ENCODE data around the gene ZNF326.

ZNF326 gene, protein sequence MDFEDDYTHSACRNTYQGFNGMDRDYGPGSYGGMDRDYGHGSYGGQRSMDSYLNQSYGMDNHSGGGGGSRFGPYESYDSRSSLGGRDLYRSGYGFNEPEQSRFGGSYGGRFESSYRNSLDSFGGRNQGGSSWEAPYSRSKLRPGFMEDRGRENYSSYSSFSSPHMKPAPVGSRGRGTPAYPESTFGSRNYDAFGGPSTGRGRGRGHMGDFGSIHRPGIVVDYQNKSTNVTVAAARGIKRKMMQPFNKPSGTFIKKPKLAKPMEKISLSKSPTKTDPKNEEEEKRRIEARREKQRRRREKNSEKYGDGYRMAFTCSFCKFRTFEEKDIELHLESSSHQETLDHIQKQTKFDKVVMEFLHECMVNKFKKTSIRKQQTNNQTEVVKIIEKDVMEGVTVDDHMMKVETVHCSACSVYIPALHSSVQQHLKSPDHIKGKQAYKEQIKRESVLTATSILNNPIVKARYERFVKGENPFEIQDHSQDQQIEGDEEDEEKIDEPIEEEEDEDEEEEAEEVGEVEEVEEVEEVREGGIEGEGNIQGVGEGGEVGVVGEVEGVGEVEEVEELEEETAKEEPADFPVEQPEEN

GRCh38 chr1:89994805-89995597 lies at the start of gene ZNF326:
ZNF326 (plus strand) TSS chr1:89995110; CDS start chr1:89995258, 148 bp downstream.
- DNase-seq: peak; percentile 97 to 98
- TF ChIP-seq GATA1 (IDR thresholded peaks at IDR 0.05; ENCODE audit: low read depth, low read length) (no peak), POLR2A (IDR thresholded peaks at IDR 0.05; ENCODE audit: low read length) (peak; percentile 97)

DNA sequence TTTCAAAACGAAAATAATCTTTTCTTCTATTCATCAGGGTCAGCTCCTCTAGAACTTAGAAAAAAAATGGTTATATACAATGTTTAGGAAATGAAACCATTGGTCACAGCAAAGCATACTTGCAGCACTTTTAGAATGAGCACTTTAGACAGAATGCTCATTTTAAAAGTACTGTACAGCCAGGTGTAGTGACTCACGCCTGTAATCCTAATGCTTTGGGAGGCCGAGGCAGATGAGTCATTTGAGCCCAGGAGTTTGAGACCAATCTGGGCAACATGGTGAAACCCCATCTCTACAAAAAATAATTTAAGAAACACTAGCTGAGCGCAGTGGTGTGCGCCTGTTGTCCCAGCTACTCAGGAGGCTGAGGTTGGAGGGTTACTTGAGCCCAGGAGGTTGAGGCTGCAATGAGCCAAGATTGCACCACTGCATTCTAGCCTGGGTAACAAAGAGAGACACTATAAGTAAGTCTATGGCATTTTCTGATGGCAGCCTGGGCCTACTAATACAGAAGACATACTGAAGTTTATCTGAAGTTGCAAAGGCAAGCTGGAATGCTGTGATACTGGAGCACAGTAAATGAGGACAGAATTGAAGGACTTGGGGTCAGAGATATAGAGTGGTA lies 48.9 kb upstream of the ZNF326 start:
- peak; percentile 35 to 62 for DNase-seq
- no peak for TF ChIP-seq GATA1 (IDR thresholded peaks at IDR 0.05; ENCODE audit: low read depth, low read length)
- TF ChIP-seq POLR2A (IDR thresholded peaks at IDR 0.05; ENCODE audit: low read length): no peak

DNA sequence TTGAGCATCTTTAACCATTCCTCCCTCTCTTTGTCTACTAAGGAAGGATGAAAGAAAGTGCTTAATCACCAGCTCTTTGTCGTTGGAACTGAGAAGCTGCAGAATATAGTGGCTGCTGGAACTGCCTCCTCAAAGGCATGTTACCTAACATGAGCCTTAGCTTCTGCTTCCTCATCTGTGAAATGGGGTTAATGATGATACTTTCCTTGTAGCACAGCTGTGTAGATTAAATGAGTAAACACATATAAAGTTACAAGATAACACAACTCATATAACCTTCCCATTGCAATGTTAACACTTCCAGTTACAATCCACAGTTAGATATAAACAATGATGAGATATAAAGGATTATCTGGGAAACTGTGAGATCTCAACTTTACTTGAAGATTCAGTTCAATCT lies 48.4 kb upstream of the ZNF326 start:
- TF ChIP-seq POLR2A (IDR thresholded peaks at IDR 0.05; ENCODE audit: low read length): no peak
- no peak for TF ChIP-seq GATA1 (IDR thresholded peaks at IDR 0.05; ENCODE audit: low read depth, low read length)
- no peak for DNase-seq

DNA sequence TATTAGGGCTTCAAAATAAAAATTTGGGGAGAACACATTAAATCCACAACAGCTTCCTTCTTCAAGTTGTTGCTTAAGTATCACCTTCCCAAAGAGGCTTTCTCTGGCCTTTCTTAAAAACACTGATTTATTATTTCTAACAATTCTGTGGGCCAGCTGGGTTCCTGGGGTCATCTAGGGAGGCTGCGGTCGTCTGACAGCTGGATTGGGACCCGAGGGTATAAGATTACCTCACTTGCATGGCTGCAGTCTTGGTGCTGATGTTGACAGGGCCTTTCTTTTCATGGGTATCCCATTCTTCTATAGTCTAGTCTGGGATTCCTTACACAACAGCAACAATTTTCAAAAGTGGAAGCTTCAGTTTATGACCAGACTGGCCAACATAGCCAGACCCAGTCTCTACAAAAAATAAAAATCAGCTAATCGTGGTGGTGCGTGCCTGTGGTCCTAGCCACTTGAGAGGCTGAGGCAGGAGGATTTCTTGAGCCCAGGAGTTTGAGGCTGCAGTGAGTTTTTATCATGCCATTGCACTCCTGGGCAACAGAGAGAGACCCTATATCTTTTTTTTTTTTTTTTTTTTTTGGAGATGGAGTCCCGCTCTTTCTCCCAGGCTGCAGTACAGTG lies 46.1 kb upstream of the ZNF326 start:
- DNase-seq: no peak
- TF ChIP-seq POLR2A (IDR thresholded peaks at IDR 0.05; ENCODE audit: low read length) (no peak), GATA1 (IDR thresholded peaks at IDR 0.05; ENCODE audit: low read depth, low read length) (no peak)

- no peak for TF ChIP-seq GATA1 (IDR thresholded peaks at IDR 0.05; ENCODE audit: low read depth, low read length)
- TF ChIP-seq POLR2A (IDR thresholded peaks at IDR 0.05; ENCODE audit: low read length): no peak
- DNase-seq: no peak
Observed at GRCh38 chr1:89949991-89950624, 44.8 kb upstream of the ZNF326 start.

GRCh38 chr1:89950703-89951102 lies 44.2 kb upstream of the ZNF326 start:
- no peak for TF ChIP-seq POLR2A (IDR thresholded peaks at IDR 0.05; ENCODE audit: low read length)
- DNase-seq: no peak

DNA sequence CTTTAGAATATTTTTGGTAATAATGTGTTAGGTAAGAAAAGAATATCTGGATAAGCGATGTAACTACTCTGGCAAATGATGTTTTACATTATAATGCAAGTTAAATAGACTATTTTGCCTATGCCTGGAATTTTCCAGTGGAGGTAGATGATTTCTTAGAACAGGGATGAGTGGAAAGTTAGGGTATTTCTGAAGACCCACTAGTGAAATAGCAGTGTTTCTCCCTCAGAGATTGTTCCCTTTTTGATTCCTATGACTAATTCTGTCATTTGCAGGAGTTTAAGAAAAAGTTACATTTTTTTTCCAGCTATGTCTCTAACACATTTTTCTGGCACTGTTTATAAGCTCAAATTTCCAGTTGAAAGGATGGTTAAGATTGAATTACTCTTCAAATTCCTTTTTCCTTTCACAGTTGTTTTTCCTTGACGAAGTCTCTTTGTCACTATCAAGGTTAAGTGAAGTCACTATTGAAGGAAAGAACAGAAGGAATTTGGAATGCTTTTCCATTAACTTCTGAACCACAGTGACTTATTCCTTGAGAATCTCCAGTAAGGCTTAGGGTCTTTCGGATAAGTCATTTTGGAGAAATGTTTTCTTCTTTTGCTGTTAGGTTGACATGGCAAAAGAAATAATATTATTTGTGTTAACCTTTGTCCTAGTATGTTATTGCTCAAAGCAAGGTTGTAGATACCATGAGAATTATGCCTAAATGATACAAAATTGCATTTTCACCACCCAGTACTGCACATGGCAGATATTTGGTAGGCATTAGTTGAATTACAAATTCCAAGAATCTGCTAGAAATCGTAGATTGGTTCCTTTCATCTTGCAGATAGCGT lies 42.9 kb upstream of the ZNF326 start:
- DNase-seq: no peak
- TF ChIP-seq GATA1 (IDR thresholded peaks at IDR 0.05; ENCODE audit: low read depth, low read length) (no peak), POLR2A (IDR thresholded peaks at IDR 0.05; ENCODE audit: low read length) (no peak)

DNA sequence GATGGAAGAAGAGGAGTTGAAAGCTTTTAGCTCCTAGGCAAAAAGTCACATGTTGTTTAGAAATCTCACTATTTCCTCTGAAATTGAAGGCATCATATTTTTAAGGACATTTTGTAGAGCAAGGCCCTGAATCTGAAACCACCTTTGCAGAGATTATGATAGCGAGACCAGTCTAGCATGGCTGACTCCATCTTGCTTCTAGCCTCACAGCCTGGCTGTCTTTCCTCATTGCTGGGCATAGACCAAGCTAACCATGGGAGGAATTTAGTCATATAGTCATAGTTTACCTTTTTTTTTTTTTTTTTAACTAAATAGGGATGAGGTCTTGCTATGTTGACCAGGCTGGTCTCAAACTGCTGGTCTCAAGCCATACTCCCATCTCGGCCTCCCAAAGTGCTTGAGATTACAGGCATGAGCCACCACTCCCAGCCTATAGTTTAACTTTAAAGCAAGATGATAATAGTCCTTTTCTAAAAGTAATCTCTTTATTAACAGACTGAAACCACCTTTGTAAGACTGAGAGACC lies 42.2 kb upstream of the ZNF326 start:
- no peak for DNase-seq
- TF ChIP-seq GATA1 (IDR thresholded peaks at IDR 0.05; ENCODE audit: low read depth, low read length) (no peak), POLR2A (IDR thresholded peaks at IDR 0.05; ENCODE audit: low read length) (no peak)

DNA sequence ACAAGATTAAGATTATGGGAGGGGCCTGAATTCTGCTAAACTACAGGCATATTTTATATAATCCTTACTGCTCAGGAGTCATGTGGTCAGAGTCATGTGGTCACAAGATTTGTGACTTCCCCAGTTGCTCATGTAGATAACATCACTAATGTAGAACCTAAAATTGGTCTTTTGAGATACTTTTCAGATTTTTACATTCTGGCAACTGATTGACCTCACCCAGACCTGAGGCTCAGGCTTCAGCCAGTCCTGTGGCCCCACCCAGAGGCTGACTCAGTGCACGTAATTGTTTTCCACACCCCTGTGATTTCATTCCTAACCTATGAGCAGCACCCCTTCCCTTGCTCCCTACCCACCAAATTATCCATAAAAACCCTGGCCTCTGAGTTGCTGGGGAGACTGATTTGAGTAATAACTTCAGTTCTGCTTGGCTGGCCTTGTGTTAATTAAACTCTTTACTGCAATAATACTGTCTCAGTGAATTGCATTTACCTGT lies 41.7 kb upstream of the ZNF326 start:
- DNase-seq: peak; percentile 72 to 78
- no peak for TF ChIP-seq GATA1 (IDR thresholded peaks at IDR 0.05; ENCODE audit: low read depth, low read length)
- TF ChIP-seq POLR2A (IDR thresholded peaks at IDR 0.05; ENCODE audit: low read length): no peak

DNA sequence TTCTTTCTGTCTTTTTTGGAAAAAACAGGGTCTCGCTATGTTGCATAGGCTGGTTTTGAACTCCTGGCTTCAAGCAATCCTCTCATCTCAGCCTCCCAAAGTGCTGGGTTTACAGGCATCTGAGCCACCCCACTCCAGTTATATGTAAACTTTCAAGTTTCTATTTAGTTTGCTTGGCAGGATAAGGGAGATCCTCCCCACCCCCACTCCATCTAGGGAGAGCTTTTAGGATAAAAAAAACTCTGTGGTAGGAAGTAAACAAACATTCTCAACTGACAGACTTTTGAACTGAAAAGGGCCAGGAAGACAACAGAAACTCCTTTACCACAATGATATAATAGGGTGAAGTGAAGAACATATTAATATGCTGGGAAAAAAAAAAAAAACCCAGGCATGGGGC lies 41.0 kb upstream of the ZNF326 start:
- DNase-seq: no peak
- TF ChIP-seq POLR2A (IDR thresholded peaks at IDR 0.05; ENCODE audit: low read length): no peak
- no peak for TF ChIP-seq GATA1 (IDR thresholded peaks at IDR 0.05; ENCODE audit: low read depth, low read length)

DNA sequence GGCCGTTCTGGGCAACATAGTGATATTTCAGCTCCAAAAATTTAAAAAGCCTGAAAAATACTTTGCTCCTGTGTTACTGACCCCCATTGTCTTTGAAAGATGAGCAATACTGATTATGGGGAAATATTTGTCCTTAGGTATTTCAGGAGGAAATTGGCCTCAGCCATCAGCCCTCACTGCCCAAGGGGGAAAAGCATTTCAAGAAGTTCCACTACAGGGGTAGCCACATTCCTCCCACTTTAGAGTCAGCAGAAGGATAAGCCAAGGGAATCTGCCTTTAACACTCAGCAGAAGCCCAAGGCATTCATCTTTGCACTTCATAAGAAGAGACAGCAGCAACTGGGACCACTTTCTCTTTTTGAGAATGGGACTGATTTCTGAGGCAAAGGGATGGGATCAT lies 40.5 kb upstream of the ZNF326 start:
- no peak for TF ChIP-seq POLR2A (IDR thresholded peaks at IDR 0.05; ENCODE audit: low read length)
- TF ChIP-seq GATA1 (IDR thresholded peaks at IDR 0.05; ENCODE audit: low read depth, low read length): no peak
- DNase-seq: no peak
